ENCODE measurements around the gene CPHXL2. TPM values are rescaled to one million over a fixed set of nuclear protein-coding genes. Genes with fewer than 3 reads are reported as not detected.

CPHXL2 gene
- total RNA-seq, 6 experiments from 2014 or later = not detected

DNA sequence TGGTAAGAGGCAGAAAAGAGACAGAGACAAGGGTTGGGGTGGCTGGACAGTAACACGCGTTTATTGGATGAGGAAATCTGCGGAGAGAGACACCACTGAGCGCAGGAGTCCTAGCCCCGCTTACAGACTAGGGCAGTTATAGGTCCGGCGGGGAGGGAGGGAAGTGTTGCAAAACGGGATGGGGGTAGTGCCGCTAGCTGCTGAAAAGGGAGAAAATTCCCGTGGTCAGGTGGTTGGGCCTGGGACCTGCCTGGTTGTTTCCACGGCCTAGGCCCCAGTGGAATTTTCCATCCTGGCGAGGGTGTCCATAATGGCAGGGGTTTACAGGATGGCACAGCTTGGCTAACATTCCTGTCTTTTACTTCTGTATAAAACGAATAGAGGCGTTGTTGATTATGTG is 5.5 kb upstream of the CPHXL2 start:
- peaks cover 8% of the 10 kb centered on the region; the same call in 1 of the 2 replicates for H3K4me1 Mint-ChIP-seq (ENCODE audit: low read depth)
- H3K27me3 Mint-ChIP-seq (ENCODE audit: insufficient read depth) = no peaks in the 10 kb centered on the region; the same call in 1 of the 2 replicates
- H3K36me3 Mint-ChIP-seq (ENCODE audit: low read depth) = peaks cover 9% of the 10 kb centered on the region
- no peak for DNase-seq
- peaks cover 20% of the 10 kb centered on the region for H3K9me3 Mint-ChIP-seq
- H3K27ac Mint-ChIP-seq = no peak overlapping the region
- H3K4me3 Mint-ChIP-seq = no peak overlapping the region
- TF ChIP-seq, protein P1, sequence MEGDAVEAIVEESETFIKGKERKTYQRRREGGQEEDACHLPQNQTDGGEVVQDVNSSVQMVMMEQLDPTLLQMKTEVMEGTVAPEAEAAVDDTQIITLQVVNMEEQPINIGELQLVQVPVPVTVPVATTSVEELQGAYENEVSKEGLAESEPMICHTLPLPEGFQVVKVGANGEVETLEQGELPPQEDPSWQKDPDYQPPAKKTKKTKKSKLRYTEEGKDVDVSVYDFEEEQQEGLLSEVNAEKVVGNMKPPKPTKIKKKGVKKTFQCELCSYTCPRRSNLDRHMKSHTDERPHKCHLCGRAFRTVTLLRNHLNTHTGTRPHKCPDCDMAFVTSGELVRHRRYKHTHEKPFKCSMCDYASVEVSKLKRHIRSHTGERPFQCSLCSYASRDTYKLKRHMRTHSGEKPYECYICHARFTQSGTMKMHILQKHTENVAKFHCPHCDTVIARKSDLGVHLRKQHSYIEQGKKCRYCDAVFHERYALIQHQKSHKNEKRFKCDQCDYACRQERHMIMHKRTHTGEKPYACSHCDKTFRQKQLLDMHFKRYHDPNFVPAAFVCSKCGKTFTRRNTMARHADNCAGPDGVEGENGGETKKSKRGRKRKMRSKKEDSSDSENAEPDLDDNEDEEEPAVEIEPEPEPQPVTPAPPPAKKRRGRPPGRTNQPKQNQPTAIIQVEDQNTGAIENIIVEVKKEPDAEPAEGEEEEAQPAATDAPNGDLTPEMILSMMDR (IDR thresholded peaks at IDR 0.05) = no peak

DNA sequence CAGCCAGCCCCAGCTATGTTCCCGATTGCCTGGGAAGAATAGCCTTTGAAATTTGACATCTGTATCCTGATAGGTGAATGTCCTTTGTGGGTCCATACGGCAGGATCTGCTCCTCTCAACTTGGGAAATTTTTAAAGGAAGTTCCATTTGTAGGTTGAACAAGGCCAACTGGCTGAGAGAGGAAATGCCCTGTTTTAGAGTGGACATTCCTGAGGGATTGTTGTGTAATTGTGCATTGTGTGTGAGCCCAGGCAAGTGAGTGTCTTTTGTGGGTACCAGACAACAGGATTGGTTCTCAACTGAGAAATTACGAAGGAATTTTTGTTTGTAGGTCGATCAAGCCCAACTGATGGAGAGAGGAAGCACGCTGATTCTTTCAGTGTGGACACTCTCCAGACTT is 2.6 kb upstream of the CPHXL2 start:
- Mint-ChIP-seq H3K27ac (no peak overlapping the region), H3K9me3 (peaks cover 11% of the 10 kb centered on the region), H3K4me1 (ENCODE audit: low read depth) (peaks cover 8% of the 10 kb centered on the region; the same call in 1 of the 2 replicates), H3K27me3 (ENCODE audit: insufficient read depth) (no peaks in the 10 kb centered on the region; the same call in 1 of the 2 replicates), H3K4me3 (no peak overlapping the region), H3K36me3 (ENCODE audit: low read depth) (peaks cover 5% of the 10 kb centered on the region)
- no peak for DNase-seq
- TF ChIP-seq, protein P1 (IDR thresholded peaks at IDR 0.05) = no peak

DNA sequence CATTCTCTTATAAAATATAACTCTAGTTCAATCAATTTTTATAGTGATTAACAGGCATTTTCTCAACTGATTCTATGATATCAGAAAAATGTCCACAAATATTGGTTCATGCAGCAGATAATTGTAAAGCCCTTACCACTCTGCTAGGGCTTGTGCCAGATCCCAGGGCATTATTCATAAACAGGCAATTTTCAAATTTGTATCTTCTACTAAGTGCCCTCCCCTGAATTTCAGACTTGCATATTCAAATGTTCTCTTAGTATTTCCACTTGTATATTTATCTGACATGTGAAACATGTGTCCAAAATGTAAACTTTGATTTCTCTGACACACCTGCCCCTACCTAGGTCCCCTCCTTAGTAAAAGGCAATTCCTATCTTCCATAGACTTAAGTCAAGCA is 9.3 kb downstream of the CPHXL2 start:
- Mint-ChIP-seq H3K4me3 (no peak overlapping the region), H3K27ac (no peak overlapping the region), H3K27me3 (ENCODE audit: insufficient read depth) (no peaks in the 10 kb centered on the region), H3K9me3 (no peaks in the 10 kb centered on the region), H3K4me1 (ENCODE audit: low read depth) (no peaks in the 10 kb centered on the region), H3K36me3 (ENCODE audit: low read depth) (no peaks in the 10 kb centered on the region)
- DNase-seq = no peak
- TF ChIP-seq, protein P1 (IDR thresholded peaks at IDR 0.05) = no peak

DNA sequence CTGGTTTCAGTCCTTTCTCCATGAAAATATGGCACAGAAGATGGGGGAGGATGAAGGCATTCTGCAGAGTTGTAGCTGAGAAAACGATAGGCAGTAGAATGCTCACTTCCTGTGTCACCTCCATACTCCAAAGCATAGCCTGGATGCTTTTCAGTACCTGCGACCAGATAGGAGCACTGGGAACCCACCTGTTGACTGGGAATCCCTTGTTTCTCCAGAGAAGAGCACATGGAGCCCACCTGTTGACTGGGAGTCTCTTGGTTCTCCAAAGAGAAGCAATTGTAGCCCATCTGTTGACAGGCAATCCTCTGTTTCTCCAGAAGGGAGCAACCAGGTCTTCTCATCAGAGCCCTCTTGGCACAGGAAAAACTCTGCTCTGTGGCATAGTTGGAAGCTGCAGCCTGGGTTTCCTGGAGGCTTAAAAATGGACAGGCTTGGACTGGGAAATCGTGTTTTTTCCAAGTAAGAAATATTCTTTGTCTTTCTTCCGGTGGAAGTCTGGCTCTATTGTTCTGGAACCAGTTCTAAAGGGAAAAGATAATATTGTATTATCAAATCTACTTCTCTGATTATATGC is 16.0 kb downstream of the CPHXL2 start:
- Mint-ChIP-seq H3K27ac (no peak overlapping the region), H3K9me3 (no peaks in the 10 kb centered on the region), H3K36me3 (ENCODE audit: low read depth) (peaks cover 15% of the 10 kb centered on the region), H3K4me3 (no peak overlapping the region), H3K4me1 (ENCODE audit: low read depth) (no peaks in the 10 kb centered on the region), H3K27me3 (ENCODE audit: insufficient read depth) (no peaks in the 10 kb centered on the region)
- TF ChIP-seq, protein P1 (IDR thresholded peaks at IDR 0.05) = no peak
- no peak for DNase-seq

DNA sequence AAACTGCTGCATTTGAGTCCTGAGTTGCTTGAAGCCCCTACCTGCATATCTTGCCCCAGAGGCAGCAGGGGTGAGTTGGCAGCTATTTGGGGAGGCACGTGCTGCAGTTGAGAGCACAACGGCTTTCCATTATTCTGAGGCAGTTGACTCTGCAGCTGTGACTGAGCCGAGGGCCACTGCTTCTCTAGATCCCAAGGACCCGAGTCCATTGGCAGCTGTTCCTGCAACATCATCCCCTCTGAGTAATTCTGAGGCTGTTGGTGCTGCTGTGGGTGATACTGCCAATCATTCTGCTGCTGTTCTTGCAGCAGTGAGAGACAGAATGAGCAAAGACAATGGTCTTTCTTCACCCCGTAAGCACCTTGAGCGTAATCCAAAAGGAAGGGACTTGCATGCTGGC is 16.5 kb downstream of the CPHXL2 start:
- Mint-ChIP-seq H3K27me3 (ENCODE audit: insufficient read depth) (no peaks in the 10 kb centered on the region), H3K4me3 (no peak overlapping the region), H3K9me3 (no peaks in the 10 kb centered on the region), H3K27ac (no peak overlapping the region), H3K36me3 (ENCODE audit: low read depth) (peaks cover 17% of the 10 kb centered on the region), H3K4me1 (ENCODE audit: low read depth) (no peaks in the 10 kb centered on the region)
- TF ChIP-seq, protein P1 (IDR thresholded peaks at IDR 0.05) = no peak
- DNase-seq = no peak
